ENCODE measurements around the gene PIK3C2G. TPM values are rescaled to one million over a fixed set of nuclear protein-coding genes. Genes with fewer than 3 reads are reported as not detected.

PIK3C2G gene
- total RNA-seq, 2 donors from 2014 or later = 0.57 to 0.69 TPM

DNA sequence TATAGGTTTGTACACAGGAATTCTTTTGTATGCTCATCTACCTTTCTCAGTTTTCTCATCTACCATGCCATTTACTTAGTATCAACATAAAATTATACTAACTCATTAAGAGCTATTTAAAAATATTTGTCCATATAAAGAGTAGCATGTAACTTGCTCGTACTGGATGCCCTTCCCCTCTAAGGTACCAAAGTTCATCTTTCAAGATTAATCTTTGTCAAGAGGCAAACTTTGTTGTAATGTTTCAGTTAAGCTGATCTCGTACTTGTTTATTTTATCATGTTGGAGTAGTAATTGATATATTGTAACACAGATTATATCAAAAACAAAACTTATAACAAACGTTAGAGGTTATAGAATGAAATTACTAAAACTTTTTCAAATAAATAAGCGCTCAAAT is 128.5 kb downstream of the PIK3C2G start:
- intact Hi-C loops (cut with DNase I) = no loop called here
- Histone ChIP-seq H3K9me3 (no peaks in the 10 kb centered on the region), H3K4me1 (no peaks in the 10 kb centered on the region), H3K4me3 (no peak overlapping the region), H3K36me3 (no peaks in the 10 kb centered on the region), H3K27ac (no peak overlapping the region), H3K9ac (ENCODE audit: low read depth in 2 of 2, low read length in 2 of 2) (no peak overlapping the region), H3K27me3 (no peaks in the 10 kb centered on the region)
- DNase-seq = no peak
- TF ChIP-seq, protein P1, sequence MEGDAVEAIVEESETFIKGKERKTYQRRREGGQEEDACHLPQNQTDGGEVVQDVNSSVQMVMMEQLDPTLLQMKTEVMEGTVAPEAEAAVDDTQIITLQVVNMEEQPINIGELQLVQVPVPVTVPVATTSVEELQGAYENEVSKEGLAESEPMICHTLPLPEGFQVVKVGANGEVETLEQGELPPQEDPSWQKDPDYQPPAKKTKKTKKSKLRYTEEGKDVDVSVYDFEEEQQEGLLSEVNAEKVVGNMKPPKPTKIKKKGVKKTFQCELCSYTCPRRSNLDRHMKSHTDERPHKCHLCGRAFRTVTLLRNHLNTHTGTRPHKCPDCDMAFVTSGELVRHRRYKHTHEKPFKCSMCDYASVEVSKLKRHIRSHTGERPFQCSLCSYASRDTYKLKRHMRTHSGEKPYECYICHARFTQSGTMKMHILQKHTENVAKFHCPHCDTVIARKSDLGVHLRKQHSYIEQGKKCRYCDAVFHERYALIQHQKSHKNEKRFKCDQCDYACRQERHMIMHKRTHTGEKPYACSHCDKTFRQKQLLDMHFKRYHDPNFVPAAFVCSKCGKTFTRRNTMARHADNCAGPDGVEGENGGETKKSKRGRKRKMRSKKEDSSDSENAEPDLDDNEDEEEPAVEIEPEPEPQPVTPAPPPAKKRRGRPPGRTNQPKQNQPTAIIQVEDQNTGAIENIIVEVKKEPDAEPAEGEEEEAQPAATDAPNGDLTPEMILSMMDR (IDR thresholded peaks at IDR 0.05) = no peak

DNA sequence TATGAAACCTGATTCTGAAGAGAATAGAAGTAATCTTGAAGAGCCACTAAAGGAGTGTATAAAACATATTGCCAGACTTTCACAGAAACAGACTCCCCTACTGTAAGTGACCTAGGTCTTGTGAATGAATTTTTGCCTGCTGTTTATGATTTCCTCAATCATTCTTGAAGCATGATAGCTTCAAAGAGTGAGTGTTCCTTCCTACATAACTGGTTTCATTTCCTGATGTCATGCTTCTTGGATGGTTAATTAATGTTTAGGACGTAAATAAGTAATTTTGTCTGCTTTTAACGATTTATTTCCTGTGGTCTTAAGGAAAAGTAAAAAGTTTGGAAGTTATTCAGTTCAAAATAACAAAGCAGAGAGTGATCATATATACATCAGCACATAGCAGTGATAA is 129.8 kb downstream of the PIK3C2G start:
- no peak overlapping the region for H3K4me3 ChIP-seq
- H3K9me3 ChIP-seq = no peaks in the 10 kb centered on the region
- H3K27ac ChIP-seq = no peak overlapping the region
- H3K27me3 ChIP-seq = no peaks in the 10 kb centered on the region
- intact Hi-C loops (cut with DNase I) = no loop called here
- no peaks in the 10 kb centered on the region for H3K4me1 ChIP-seq
- H3K36me3 ChIP-seq = no peaks in the 10 kb centered on the region
- H3K9ac ChIP-seq (ENCODE audit: low read depth in 2 of 2, low read length in 2 of 2) = no peak overlapping the region
- TF ChIP-seq, protein P1 (IDR thresholded peaks at IDR 0.05) = no peak
- no peak for DNase-seq

DNA sequence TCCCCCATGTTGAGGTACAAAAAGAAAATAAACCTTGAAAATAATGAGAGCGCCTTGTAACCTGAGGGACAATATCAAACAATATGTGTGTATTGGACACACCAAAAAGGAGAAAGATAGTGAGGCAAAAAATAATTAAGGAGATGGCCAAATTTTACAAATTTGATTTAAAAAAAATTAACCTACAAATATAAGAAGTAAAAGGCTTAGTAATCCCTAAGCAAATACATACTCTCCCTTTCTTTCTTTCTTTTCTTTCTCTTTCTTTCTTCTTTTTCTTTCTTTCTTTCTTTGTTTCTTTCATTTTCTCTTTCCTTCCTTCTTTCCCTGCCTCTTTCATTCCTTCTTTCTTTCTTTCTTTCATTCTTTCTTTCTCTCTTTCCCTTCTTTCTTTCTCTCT is 133.4 kb downstream of the PIK3C2G start:
- no peaks in the 10 kb centered on the region for H3K4me1 ChIP-seq

DNA sequence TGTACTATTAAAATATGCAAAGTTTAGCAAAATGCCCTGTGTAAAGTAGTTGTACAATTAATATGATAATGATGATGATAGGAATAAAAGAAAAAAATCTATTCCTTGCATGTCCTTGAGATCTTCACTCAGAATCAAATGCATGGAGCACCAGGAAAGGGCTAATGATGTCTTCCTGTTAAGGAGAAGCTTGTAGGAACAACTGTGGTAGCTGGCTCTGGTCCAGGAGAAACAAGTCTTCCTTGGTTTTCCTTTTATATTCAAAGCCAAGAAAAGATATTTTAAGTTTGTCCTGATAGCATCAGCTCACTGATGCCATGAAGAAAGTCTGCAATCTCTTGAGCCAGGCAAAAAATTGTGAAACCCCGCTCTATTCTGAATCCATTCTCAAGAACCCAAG is 138.9 kb downstream of the PIK3C2G start:
- intact Hi-C loops (cut with DNase I) = no loop called here
- no peak overlapping the region for H3K27ac ChIP-seq
- H3K9ac ChIP-seq (ENCODE audit: low read depth in 2 of 2, low read length in 2 of 2) = no peak overlapping the region
- no peaks in the 10 kb centered on the region for H3K9me3 ChIP-seq
- H3K36me3 ChIP-seq = no peaks in the 10 kb centered on the region
- H3K4me3 ChIP-seq = no peak overlapping the region
- H3K27me3 ChIP-seq = no peaks in the 10 kb centered on the region
- no peak for DNase-seq
- H3K4me1 ChIP-seq = no peaks in the 10 kb centered on the region
- TF ChIP-seq, protein P1 (IDR thresholded peaks at IDR 0.05) = no peak

More for the DNA sequence above, 133.4 kb downstream of the PIK3C2G start:
- intact Hi-C loops (cut with DNase I) = no loop called here
- no peaks in the 10 kb centered on the region for H3K9me3 ChIP-seq
- TF ChIP-seq, protein P1 (IDR thresholded peaks at IDR 0.05) = no peak
- H3K4me3 ChIP-seq = no peak overlapping the region
- H3K9ac ChIP-seq (ENCODE audit: low read depth in 2 of 2, low read length in 2 of 2) = no peak overlapping the region
- no peaks in the 10 kb centered on the region for H3K36me3 ChIP-seq
- H3K27ac ChIP-seq = no peak overlapping the region
- no peaks in the 10 kb centered on the region for H3K27me3 ChIP-seq
- DNase-seq = no peak

DNA sequence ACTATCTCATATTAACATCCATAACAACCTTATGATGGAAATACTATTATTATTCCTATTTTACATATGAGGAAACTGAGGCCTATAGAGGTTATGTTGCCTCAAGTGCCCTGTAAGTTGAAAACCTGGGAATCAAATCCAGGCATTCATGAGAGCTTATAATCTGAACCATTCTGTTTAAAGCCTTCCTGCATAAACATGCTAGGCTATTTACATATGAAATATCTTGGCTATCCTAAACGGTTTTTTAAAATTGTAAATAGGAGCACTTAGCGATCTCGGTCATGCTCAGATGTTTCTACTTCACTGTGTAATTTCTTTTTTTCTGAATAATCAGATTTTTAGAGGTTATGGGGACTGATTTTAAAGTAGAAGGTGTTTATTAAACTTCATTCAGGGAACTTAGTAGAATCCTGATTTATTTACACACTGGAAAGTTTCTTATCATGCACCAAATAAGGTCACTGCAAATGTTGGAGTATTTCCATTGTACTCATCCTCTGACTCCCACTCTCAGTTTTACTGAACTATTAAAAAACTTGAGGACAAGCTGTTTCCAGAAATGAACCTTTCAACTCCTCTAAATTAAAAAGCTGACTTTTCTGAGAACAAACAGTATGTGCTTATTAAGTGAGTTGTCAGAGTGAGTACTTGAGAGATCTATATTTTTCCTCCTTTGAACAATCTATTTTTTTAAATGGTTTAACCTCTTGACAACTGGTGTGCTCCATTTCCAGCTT is 141.7 kb downstream of the PIK3C2G start:
- TF ChIP-seq, protein P1 (IDR thresholded peaks at IDR 0.05) = no peak
- Histone ChIP-seq H3K9me3 (no peaks in the 10 kb centered on the region), H3K9ac (ENCODE audit: low read depth in 2 of 2, low read length in 2 of 2) (no peak overlapping the region), H3K4me3 (no peak overlapping the region), H3K27ac (no peak overlapping the region), H3K27me3 (no peaks in the 10 kb centered on the region), H3K36me3 (no peaks in the 10 kb centered on the region), H3K4me1 (no peaks in the 10 kb centered on the region)
- intact Hi-C loops (cut with DNase I) = no loop called here
- no peak for DNase-seq
